ENCODE measurements around the gene NTRK3.

DNA sequence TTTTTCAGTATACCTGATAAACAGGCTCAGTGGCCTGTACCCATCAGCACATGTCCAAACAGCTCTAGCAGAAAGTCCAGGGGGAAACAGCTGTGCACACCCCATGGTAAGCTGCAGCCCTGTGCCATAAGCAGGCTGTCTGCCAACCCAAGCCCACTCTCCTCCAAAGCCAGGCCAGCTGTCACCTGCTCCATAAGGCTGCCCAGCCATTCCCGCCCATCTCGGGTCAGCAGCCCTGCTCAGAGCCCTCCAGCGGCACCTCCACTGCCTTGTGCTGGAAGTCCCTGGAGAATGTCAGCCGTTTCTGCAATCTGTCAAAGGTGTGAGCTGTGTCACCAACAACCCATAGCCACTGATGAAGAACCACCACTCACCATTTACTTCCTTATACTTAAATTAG is 82.0 kb downstream of the NTRK3 start:
- TF ChIP-seq EZH2 (IDR thresholded peaks at IDR 0.05; ENCODE audit: borderline replicate concordance, low read depth, low read length, severe bottlenecking) (no peak), POLR2AphosphoS5 (IDR thresholded peaks at IDR 0.05; ENCODE audit: insufficient read depth, low read depth, low read length) (no peak), POLR2A (IDR thresholded peaks at IDR 0.05; ENCODE audit: low read depth, low read length) (no peak)
- TF ChIP-seq, protein P1, sequence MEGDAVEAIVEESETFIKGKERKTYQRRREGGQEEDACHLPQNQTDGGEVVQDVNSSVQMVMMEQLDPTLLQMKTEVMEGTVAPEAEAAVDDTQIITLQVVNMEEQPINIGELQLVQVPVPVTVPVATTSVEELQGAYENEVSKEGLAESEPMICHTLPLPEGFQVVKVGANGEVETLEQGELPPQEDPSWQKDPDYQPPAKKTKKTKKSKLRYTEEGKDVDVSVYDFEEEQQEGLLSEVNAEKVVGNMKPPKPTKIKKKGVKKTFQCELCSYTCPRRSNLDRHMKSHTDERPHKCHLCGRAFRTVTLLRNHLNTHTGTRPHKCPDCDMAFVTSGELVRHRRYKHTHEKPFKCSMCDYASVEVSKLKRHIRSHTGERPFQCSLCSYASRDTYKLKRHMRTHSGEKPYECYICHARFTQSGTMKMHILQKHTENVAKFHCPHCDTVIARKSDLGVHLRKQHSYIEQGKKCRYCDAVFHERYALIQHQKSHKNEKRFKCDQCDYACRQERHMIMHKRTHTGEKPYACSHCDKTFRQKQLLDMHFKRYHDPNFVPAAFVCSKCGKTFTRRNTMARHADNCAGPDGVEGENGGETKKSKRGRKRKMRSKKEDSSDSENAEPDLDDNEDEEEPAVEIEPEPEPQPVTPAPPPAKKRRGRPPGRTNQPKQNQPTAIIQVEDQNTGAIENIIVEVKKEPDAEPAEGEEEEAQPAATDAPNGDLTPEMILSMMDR (IDR thresholded peaks at IDR 0.05; ENCODE audit: extremely low read depth in 1 of 2, insufficient read depth in 1 of 2, low read depth in 1 of 2, low read length in 2 of 2) = no peak

Data from endothelial cell of umbilical vein (primary cell).